HG02798 (cell line): ENCODE measurements around the gene IRX2.

Experiments
- ATAC-seq: cut with Tn5 transposase; IDR thresholded peaks from one replicate; pipeline ENCODE4 v1.9.1; 2021; ENCODE audit warnings: mild to moderate bottlenecking; ENCODE audit not compliant: unreplicated experiment, poor library complexity

The IRX2 gene

GRCh38 chr5:2751592-2752021 lies at the start of gene IRX2:
Gene IRX2 (minus strand): TSS chr5:2751677. CDS start chr5:2751413, 264 bp downstream.
- no peak for ATAC-seq

GRCh38 chr5:2800035-2800434 lies 48.6 kb upstream of the IRX2 start:
- ATAC-seq, result no peak

- ATAC-seq, result no peak
These were observed 46.5 kb upstream of the IRX2 start for GRCh38 chr5:2797981-2798380.

- no peak for ATAC-seq
These were observed 45.7 kb upstream of the IRX2 start for GRCh38 chr5:2797160-2797559.

GRCh38 chr5:2783223-2783622 lies 31.7 kb upstream of the IRX2 start:
- no peak for ATAC-seq

GRCh38 chr5:2782658-2783057 lies 31.2 kb upstream of the IRX2 start:
- ATAC-seq, result no peak

- ATAC-seq, result no peak
These were observed 29.1 kb upstream of the IRX2 start for GRCh38 chr5:2780421-2781171.

- ATAC-seq, result no peak
These were observed 28.0 kb upstream of the IRX2 start for GRCh38 chr5:2779459-2779858.

GRCh38 chr5:2776337-2777302 lies 25.1 kb upstream of the IRX2 start:
- ATAC-seq, result no peak

- ATAC-seq, result no peak
These were observed 21.9 kb upstream of the IRX2 start for GRCh38 chr5:2773327-2773726.

GRCh38 chr5:2767089-2767488 lies 15.6 kb upstream of the IRX2 start:
- ATAC-seq, result no peak

- ATAC-seq, result no peak
These were observed 13.1 kb upstream of the IRX2 start for GRCh38 chr5:2764581-2764980.

GRCh38 chr5:2763533-2763794 lies 12.0 kb upstream of the IRX2 start:
- no peak for ATAC-seq

- ATAC-seq, result no peak
These were observed 11.5 kb upstream of the IRX2 start for GRCh38 chr5:2762744-2763532.

GRCh38 chr5:2761921-2762488 lies 10.5 kb upstream of the IRX2 start:
- ATAC-seq, result no peak

- ATAC-seq, result no peak
These were observed 8.4 kb upstream of the IRX2 start for GRCh38 chr5:2759696-2760461.

- ATAC-seq, result no peak
These were observed 7.6 kb upstream of the IRX2 start for GRCh38 chr5:2759091-2759490.

- ATAC-seq, result no peak
These were observed 7.2 kb upstream of the IRX2 start for GRCh38 chr5:2758632-2759031.

- no peak for ATAC-seq
These were observed 6.3 kb upstream of the IRX2 start for GRCh38 chr5:2757563-2758351.
